ENCODE data around the gene KNCN.

KNCN gene

DNA sequence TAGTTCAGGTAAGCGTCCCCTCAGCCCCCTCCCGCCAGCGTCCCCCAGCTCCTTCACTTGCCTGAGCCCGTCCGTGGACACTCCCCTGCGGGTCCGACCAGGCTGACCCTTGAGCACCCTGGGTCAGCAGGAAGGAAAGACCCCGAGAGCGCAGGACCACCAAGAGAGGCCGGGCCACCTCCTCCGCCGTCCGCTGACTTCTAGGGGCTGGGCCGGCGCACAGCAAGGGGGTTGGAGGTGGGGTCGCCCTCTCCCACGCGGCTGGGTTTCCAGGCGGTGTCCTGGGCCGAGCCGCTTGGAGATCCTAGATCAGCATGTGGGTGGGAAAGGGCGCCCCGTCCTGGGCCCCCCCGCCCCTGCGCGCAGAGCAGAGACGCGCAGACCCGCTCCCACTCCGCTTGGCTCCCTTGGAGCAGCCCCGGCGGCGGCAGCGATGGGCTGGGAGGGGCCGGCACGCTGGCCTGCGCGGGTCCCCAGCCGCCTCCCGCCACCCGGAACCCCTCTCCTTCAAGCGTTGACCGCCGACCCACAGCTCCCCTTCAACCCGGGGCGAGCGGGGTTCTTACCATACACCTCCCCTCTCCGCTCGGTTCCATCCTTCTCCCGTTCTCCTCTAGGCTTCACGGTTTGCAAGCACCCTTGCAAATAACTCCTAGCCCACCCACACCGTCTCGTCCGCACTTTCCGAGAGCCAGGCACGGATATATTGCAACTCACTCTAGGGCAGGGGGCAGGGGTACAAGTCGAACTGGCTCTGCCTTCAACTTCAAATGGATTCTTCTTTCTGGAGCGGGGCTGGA lies 7.5 kb downstream of the KNCN start:
- no peak for DNase-seq

DNA sequence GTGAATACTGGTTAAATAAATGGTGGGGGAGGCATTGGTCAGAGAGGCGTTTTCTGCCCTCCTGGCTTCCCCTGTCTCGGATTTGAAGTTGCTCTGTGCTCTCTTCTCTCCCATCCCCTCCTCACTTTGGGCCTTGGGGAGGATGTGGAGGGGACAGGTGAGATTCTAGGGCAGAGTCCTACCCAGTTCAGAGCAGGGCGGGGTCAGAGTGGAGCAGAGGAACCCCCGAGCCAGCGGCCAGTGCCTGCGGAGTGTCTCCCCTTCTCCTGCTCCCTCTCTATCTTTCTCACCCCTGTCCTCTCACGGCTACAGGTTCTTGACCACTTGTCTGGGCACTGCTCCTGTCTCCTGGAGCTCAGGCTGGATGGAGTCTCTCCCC lies 8.1 kb downstream of the KNCN start:
- DNase-seq: no peak

- DNase-seq: no peak
These were observed 11.5 kb downstream of the KNCN start for GRCh38 chr1:46539972-46540371.

DNA sequence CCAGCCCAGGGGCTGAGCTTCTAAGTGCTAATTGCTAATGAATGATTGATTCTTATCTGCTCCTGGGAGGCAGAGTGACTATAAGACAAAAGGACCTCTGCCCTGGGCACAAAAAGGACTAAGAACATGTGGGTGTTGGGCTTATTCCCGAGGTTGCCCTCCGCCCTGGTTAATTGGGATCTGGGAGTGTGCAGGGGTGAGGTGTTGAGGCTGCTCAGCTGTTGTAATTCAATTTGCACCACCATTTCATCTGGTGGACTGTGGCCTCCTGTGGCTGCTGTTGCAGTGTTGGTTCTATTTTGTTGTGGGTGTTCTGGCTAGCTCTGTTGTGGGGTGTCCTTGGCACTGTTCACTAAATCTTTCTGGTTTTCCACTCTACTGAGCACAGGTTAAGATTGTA lies 13.3 kb downstream of the KNCN start:
- DNase-seq: no peak

DNA sequence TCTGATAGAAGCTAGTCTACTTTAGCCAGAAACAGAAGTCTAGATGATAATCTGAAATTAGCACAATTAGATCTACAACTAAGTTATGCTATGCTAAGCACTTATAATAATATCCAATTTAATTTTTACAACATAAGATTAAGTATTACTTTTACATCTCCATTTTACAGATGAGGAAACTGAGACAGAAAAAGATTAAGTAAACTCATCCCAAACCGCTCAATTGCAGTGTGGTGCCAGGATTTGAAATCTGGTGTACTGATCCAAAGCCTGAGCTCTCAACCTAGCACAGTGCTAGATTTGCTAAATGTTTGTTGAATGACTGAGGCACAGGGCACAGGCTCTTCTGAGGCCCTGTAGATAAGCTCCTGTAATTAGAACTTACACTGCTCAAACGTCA lies 13.8 kb downstream of the KNCN start:
- DNase-seq: no peak

GRCh38 chr1:46536527-46536926 lies 14.9 kb downstream of the KNCN start:
- no peak for DNase-seq

DNA sequence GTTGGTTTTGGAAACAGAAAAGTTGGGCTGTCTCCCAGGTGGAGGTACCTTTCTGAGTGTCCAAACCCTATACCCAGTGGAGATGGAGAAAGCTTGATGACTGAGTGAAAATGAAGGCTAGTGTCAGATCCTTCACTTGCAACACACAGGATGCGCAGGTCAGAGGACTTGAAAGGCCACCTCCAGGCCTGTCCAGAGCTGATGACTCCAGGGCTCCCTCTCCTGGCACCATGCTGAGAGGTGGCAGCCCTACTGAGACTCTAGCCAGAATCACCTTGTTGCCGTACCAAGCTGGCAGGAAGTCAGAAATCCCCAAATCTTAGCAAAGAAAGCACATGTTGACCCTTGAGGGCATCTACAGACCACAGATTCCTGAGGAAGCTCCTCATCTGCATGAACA lies 16.4 kb downstream of the KNCN start:
- DNase-seq: no peak

DNA sequence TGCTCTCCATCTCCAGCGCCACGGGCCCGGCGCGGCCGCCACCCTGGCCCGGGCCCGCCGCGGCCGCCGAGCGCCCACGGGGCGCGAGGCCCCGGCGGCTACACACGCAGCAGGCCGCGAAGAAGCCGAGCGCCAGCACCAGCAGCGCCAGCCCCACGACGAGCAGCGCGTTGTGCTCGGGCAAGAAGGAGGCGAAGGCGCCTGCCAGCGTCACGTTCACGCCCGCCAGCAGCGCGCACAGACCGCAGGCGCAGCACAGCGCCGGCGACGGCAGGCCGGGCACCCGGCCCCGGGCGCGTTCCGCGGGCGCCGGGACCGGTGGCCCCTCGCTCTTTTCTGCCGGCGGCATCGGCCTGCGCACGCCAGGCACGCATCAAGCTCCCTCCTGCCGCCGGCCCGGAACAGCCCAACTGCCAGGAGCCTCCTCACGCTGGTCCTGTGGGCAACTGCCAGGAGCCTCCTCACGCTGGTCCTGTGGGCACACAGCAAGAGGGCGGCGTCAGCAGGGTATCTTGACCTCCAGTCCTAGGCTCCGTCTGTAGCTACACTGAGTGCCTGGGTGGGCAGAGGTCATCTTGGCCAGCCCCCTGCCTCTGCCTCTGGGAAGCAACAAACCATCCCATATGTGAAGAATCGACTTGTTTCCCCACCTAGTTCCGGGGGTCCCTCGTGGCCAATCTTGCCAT lies 18.1 kb downstream of the KNCN start:
- peak; percentile 67 for DNase-seq

DNA sequence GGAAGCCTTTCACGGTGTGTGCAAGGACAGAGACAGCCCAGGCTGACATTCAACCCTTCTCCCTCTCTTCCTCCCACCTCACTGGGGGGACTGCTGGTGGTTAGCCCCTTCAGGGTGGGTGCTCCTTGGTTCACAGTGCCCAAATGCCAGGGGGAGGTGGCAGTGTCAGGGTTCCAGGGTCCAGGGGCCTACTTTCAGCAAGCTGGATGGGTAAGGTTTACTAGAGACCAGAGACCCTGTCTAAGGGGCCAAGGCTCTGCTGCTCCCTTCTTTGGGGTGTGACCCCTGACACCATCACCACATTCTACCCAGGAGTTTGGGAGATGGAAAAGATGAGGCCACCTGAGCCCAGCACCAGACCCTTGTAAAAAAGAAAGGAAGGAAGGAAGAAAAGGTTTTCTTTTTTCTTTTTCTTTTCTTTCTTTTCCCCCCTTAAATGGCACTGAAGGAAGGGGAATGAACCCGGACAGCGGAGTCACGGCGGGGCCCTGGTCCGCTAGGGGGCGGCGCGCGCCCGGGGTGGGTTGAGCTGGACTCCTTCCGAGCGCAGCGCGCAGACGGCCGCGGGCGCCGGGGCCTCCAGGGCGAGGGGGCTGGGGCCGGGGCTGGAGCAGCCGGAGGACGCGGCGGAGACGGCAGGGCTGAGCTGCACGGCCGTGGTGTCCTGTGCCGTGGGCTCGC lies 18.8 kb downstream of the KNCN start:
- DNase-seq: peak; percentile 76

DNA sequence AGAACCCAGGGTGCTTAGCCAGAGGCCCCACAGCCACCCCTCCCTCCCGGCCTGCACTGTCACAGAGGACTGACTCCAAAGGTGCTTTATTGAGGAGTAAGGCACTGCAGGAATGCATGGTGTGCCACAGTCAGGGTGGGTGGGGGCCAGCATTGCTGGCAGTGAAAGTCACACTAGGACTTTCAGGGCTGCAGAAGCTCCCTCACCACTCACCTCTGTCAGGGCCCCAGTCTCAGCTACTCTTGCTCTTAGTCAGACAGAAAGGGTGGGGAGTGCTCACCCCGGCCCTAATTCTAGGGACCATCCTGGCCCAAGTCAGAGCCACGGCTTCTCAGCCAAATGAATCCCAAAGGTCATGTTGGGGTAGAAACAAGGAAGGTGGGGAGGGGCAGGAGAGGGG lies 19.4 kb downstream of the KNCN start:
- no peak for DNase-seq

- DNase-seq: no peak
These were observed 20.5 kb downstream of the KNCN start for GRCh38 chr1:46530791-46531409.

GRCh38 chr1:46530311-46530710 lies 21.1 kb downstream of the KNCN start:
- DNase-seq: no peak

- DNase-seq: no peak
These were observed 22.3 kb downstream of the KNCN start for GRCh38 chr1:46529031-46529630.

- DNase-seq: no peak
These were observed 23.0 kb downstream of the KNCN start for GRCh38 chr1:46528297-46528955.

GRCh38 chr1:46527474-46528296 lies 23.8 kb downstream of the KNCN start:
- DNase-seq: peak; percentile 75

DNA sequence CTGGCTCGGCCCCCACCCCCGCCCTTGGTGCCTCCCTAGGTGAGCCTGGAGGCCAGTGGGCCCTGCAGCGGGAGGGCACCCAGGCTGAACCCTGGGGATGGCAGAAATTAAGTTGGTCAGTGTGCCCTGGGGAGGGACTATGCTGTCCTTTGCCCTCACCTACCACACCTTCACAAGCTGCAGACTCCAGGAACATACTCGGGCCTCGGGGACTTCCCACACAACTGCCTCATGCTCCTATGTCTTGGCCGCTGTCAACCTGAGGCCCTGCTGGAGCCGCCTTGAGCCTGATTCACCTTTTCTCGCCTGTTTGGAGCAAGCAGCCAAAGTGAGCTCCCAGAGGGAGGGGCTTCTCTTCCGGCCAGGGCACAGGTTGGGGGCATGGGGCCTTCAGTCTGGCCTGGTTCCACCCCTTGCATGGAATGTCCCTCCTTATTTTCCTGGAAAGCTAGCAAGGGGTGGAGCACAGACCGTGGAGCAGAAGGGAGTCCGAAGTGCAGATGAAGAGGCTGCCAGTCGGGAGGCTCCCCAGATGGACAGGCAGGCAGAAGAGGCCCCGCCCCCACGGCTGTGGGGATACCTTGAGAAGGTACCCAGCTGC lies 24.7 kb downstream of the KNCN start:
- no peak for DNase-seq

DNA sequence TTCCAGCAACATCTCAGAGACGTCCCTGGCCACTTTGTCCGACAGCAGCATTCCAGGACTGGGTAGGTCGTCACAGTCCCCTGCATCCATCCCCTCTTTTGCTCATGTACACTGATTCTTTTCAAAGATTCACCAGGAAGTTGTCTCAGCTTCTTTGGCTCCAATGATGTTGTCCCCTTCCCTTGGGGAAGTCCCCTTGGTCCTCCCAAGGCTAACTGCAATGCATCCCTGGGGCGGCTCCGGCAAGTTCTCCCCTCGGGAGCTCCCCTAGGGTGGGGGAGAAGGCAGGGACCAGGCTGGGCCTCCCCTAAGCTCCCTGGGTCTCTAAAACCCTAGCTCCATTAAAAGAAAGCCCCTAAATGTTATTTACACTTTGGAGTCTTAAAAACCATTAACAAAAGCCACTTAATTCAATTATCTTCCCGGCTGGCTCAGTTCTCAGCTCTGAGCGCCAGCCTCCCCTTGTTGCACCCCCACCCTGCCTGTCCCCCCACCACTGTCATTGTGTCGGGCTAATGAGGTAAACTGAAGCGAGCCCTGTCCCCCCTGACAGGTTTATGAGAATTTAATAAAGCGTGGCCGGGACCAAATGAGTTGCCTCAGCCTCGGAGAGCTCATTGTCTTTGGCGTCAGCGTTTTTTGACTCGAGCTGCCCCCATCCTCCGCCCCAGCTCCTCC lies 25.3 kb downstream of the KNCN start:
- no peak for DNase-seq

- DNase-seq: no peak
These were observed 26.0 kb downstream of the KNCN start for GRCh38 chr1:46525253-46525983.

DNA sequence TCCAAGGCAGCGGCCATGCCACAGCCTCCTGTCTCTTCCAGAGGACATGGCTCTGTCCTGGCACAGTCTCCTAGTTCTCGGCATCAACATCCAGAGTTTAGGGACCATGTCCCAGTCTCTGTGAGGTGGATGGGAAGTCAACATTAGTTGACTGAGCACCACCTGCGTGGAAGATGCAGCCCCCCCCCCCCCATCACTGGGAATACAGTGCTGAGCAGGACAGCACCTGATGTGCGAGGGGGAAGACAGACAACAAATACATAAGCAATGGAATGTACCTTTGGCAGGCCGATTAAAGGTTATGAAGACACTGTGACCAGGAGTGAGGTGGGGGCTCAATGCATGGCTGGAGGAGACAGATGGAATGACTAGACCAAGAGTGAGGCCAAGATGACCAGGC lies 26.6 kb downstream of the KNCN start:
- no peak for DNase-seq

Data from right hindlimb (tissue), 1 donor.